GM21737 (cell line): ENCODE results near the gene TPM1.

Experiments used
- ATAC-seq: cut with Tn5 transposase; IDR thresholded peaks from one replicate; pipeline ENCODE4 v1.9.1; 2021; ENCODE audit warnings: mild to moderate bottlenecking, moderate library complexity; ENCODE audit not compliant: unreplicated experiment

Gene TPM1

GRCh38 chr15:63015618-63016017 lies 26.9 kb upstream of the TPM1 start:
- no peak for ATAC-seq

- no peak for ATAC-seq
Observed at GRCh38 chr15:63016234-63016633, 26.3 kb upstream of the TPM1 start.

GRCh38 chr15:63018639-63019038 lies 23.9 kb upstream of the TPM1 start:
- ATAC-seq, result no peak

GRCh38 chr15:63019511-63020109 lies 22.9 kb upstream of the TPM1 start:
- ATAC-seq, result no peak

- no peak for ATAC-seq
Observed at GRCh38 chr15:63020128-63020527, 22.4 kb upstream of the TPM1 start.

GRCh38 chr15:63020759-63021430 lies 21.7 kb upstream of the TPM1 start:
- ATAC-seq, result no peak

- ATAC-seq, result no peak
Observed at GRCh38 chr15:63022181-63022580, 20.4 kb upstream of the TPM1 start.

GRCh38 chr15:63022663-63023062 lies 19.9 kb upstream of the TPM1 start:
- ATAC-seq, result no peak

- no peak for ATAC-seq
Observed at GRCh38 chr15:63023351-63023945, 19.1 kb upstream of the TPM1 start.

GRCh38 chr15:63025460-63025859 lies 17.1 kb upstream of the TPM1 start:
- ATAC-seq, result no peak

GRCh38 chr15:63027646-63028045 lies 14.9 kb upstream of the TPM1 start:
- ATAC-seq, result no peak

- ATAC-seq, result no peak
Observed at GRCh38 chr15:63028442-63029110, 14.0 kb upstream of the TPM1 start.

- no peak for ATAC-seq
Observed at GRCh38 chr15:63029676-63030075, 12.9 kb upstream of the TPM1 start.

GRCh38 chr15:63030101-63030551 lies 12.4 kb upstream of the TPM1 start:
- no peak for ATAC-seq

GRCh38 chr15:63034578-63034977 lies 8.0 kb upstream of the TPM1 start:
- ATAC-seq, result no peak

- ATAC-seq, result no peak
Observed at GRCh38 chr15:63035253-63035652, 7.3 kb upstream of the TPM1 start.

GRCh38 chr15:63035977-63036376 lies 6.6 kb upstream of the TPM1 start:
- ATAC-seq, result no peak

GRCh38 chr15:63037976-63038720 lies 4.4 kb upstream of the TPM1 start:
- no peak for ATAC-seq

GRCh38 chr15:63038926-63039673 lies 3.4 kb upstream of the TPM1 start:
- ATAC-seq, result no peak

GRCh38 chr15:63039811-63040210 lies 2.7 kb upstream of the TPM1 start:
- ATAC-seq, result no peak
